ENCODE results near the gene EPC1.

EPC1 gene

DNA sequence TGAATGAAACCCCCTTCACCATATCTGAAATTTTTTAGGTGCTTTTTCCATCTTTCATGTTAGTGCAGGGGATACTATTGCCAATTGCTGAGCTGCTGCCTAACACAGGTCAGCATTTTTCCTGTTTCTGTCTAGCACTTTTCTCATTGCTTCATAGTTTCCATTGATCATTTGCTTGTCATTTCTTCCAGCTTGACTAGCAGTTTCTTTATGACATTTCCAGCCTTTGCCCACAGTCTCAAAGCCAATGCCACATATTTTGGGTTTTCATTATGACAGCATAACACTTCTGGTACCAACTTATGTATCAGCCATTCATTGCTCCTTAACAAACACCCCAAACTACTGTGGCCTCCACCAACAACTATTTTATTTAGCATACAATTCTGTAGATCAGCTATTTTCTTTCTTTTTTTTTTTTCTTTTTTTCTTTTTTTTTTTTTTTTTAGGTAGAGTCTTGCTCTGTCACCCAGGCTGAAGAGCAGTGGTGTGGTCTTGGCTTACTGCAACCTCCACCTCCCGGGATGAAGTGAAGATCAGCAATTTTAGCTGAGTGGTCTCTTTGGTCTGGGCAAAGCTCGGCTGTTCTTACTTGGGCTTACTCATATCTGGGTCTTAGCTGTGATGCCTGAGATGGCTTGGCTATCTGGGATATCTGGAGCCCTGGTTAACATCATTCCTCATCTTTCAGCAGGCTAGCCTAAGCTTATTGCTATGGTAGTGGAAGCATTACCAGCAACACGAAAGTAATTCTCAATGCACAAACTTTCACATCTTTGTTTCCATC is 102.3 kb downstream of the EPC1 start:
- Histone ChIP-seq H4K91ac (ENCODE audit: low read depth, low read length) (no peak overlapping the region), H3K4ac (ENCODE audit: low read depth, low read length) (no peak overlapping the region), H3K23ac (ENCODE audit: low read length) (no peak overlapping the region), H3K27ac (ENCODE audit: low read depth, low read length) (peak overlapping the region; percentile 60), H3K14ac (ENCODE audit: low read length) (no peak overlapping the region), H2BK5ac (ENCODE audit: low read depth, low read length, poor library complexity) (no peak overlapping the region), H3K4me1 (ENCODE audit: control insufficient read depth in 1 of 2, insufficient read depth in 2 of 2, low read length in 2 of 2) (peaks cover 7 to 8% of the 10 kb centered on the region in 2 experiments), H2BK120ac (ENCODE audit: insufficient read depth, low read length, poor library complexity) (no peak overlapping the region), H3K4me2 (ENCODE audit: low read length) (no peak overlapping the region), H3K9me3 (ENCODE audit: insufficient read depth, low read depth, low read length) (no peaks in the 10 kb centered on the region), H3K79me2 (ENCODE audit: control insufficient read depth, insufficient read depth, low read length, poor library complexity) (no peaks in the 10 kb centered on the region), H3K18ac (ENCODE audit: low read length) (no peak overlapping the region), H3K4me3 (ENCODE audit: low read depth, low read length) (no peak overlapping the region), H4K12ac (ENCODE audit: low read depth, low read length) (no peak overlapping the region), H2AK5ac (ENCODE audit: low read length) (no peak overlapping the region), H2BK12ac (ENCODE audit: low read length) (no peak overlapping the region), H3K27me3 (ENCODE audit: insufficient read depth, low read length) (no peaks in the 10 kb centered on the region), H4K8ac (ENCODE audit: low read depth, low read length) (no peak overlapping the region), H3K79me1 (ENCODE audit: low read length) (peaks cover 2% of the 10 kb centered on the region), H3K9ac (ENCODE audit: low read length) (no peak overlapping the region), H3K36me3 (ENCODE audit: control insufficient read depth in 1 of 2, insufficient read depth in 2 of 2, low read length in 2 of 2) (no peaks in the 10 kb centered on the region), H2AFZ (ENCODE audit: insufficient read depth, low read length, poor library complexity) (peak overlapping the region; percentile 52)
- peak; percentile 39 to 77 for DNase-seq
- no CpG with 5 or more reads among the region's 3 CpGs for WGBS (ENCODE audit: extremely low coverage, insufficient coverage, insufficient read length)

GRCh38 chr10:32244011-32244410 is 102.9 kb downstream of the EPC1 start:
- no peak overlapping the region for H2AFZ ChIP-seq (ENCODE audit: insufficient read depth, low read length, poor library complexity)
- peaks cover 2% of the 10 kb centered on the region for H3K79me1 ChIP-seq (ENCODE audit: low read length)
- H3K4ac ChIP-seq (ENCODE audit: low read depth, low read length): no peak overlapping the region
- no peak overlapping the region for H4K12ac ChIP-seq (ENCODE audit: low read depth, low read length)
- DNase-seq: peak in 1 of 2 donors; percentile 95
- no peak overlapping the region for H2BK5ac ChIP-seq (ENCODE audit: low read depth, low read length, poor library complexity)
- H2BK12ac ChIP-seq (ENCODE audit: low read length): no peak overlapping the region
- H3K79me2 ChIP-seq (ENCODE audit: control insufficient read depth, insufficient read depth, low read length, poor library complexity): no peaks in the 10 kb centered on the region
- H3K4me2 ChIP-seq (ENCODE audit: low read length): no peak overlapping the region
- H3K9ac ChIP-seq (ENCODE audit: low read length): no peak overlapping the region
- H3K4me1 ChIP-seq (ENCODE audit: control insufficient read depth in 1 of 2, insufficient read depth in 2 of 2, low read length in 2 of 2): peaks cover 7 to 8% of the 10 kb centered on the region in 2 experiments
- H4K8ac ChIP-seq (ENCODE audit: low read depth, low read length): no peak overlapping the region
- no CpG with 5 or more reads among the region's 4 CpGs for WGBS (ENCODE audit: extremely low coverage, insufficient coverage, insufficient read length)
- no peak overlapping the region for H3K14ac ChIP-seq (ENCODE audit: low read length)
- H3K27ac ChIP-seq (ENCODE audit: low read depth, low read length): peak overlapping the region; percentile 60
- no peak overlapping the region for H3K4me3 ChIP-seq (ENCODE audit: low read depth, low read length)
- H2AK5ac ChIP-seq (ENCODE audit: low read length): no peak overlapping the region
- no peaks in the 10 kb centered on the region for H3K36me3 ChIP-seq (ENCODE audit: control insufficient read depth in 1 of 2, insufficient read depth in 2 of 2, low read length in 2 of 2)
- no peak overlapping the region for H3K18ac ChIP-seq (ENCODE audit: low read length)
- H3K23ac ChIP-seq (ENCODE audit: low read length): no peak overlapping the region
- H3K9me3 ChIP-seq (ENCODE audit: insufficient read depth, low read depth, low read length): no peaks in the 10 kb centered on the region
- no peak overlapping the region for H4K91ac ChIP-seq (ENCODE audit: low read depth, low read length)
- no peaks in the 10 kb centered on the region for H3K27me3 ChIP-seq (ENCODE audit: insufficient read depth, low read length)
- H2BK120ac ChIP-seq (ENCODE audit: insufficient read depth, low read length, poor library complexity): no peak overlapping the region

- Histone ChIP-seq H2AK5ac (ENCODE audit: low read length) (no peak overlapping the region), H3K4me3 (ENCODE audit: low read depth, low read length) (no peak overlapping the region), H2AFZ (ENCODE audit: insufficient read depth, low read length, poor library complexity) (no peak overlapping the region), H3K4ac (ENCODE audit: low read depth, low read length) (no peak overlapping the region), H3K23ac (ENCODE audit: low read length) (no peak overlapping the region), H4K8ac (ENCODE audit: low read depth, low read length) (no peak overlapping the region), H3K9ac (ENCODE audit: low read length) (no peak overlapping the region), H3K18ac (ENCODE audit: low read length) (no peak overlapping the region), H3K36me3 (ENCODE audit: control insufficient read depth in 1 of 2, insufficient read depth in 2 of 2, low read length in 2 of 2) (no peaks in the 10 kb centered on the region), H2BK5ac (ENCODE audit: low read depth, low read length, poor library complexity) (no peak overlapping the region), H3K4me1 (ENCODE audit: control insufficient read depth in 1 of 2, insufficient read depth in 2 of 2, low read length in 2 of 2) (peaks cover 7 to 8% of the 10 kb centered on the region in 2 experiments), H3K79me2 (ENCODE audit: control insufficient read depth, insufficient read depth, low read length, poor library complexity) (no peaks in the 10 kb centered on the region), H3K27me3 (ENCODE audit: insufficient read depth, low read length) (no peaks in the 10 kb centered on the region), H4K12ac (ENCODE audit: low read depth, low read length) (no peak overlapping the region), H2BK120ac (ENCODE audit: insufficient read depth, low read length, poor library complexity) (no peak overlapping the region), H3K4me2 (ENCODE audit: low read length) (no peak overlapping the region), H3K79me1 (ENCODE audit: low read length) (peaks cover 2% of the 10 kb centered on the region), H3K14ac (ENCODE audit: low read length) (no peak overlapping the region), H4K91ac (ENCODE audit: low read depth, low read length) (no peak overlapping the region), H3K27ac (ENCODE audit: low read depth, low read length) (no peak overlapping the region), H2BK12ac (ENCODE audit: low read length) (no peak overlapping the region), H3K9me3 (ENCODE audit: insufficient read depth, low read depth, low read length) (no peaks in the 10 kb centered on the region)
- DNase-seq: no peak
These were observed 105.0 kb downstream of the EPC1 start for GRCh38 chr10:32241946-32242345.

DNA sequence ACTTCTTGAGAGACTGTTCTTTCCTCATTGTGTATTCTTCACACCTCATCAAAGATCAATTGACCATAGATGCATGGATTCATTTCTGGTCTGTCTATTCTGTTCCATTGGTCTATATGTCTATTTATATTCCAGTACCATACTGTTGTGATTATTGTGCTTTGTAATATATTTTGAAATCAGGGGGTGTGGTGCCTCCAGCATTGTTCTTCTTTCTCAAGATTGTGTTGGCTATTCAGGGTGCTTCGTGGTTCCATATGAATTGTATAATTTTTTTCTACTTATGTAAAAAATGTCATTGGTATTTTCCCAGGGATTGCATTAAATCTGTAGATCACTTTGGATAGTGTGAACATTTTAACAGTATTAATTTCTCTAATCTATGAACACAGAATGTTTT is 106.5 kb downstream of the EPC1 start:
- no peak overlapping the region for H3K18ac ChIP-seq (ENCODE audit: low read length)
- peaks cover 2% of the 10 kb centered on the region for H3K79me1 ChIP-seq (ENCODE audit: low read length)
- no peak overlapping the region for H2BK120ac ChIP-seq (ENCODE audit: insufficient read depth, low read length, poor library complexity)
- no peaks in the 10 kb centered on the region for H3K79me2 ChIP-seq (ENCODE audit: control insufficient read depth, insufficient read depth, low read length, poor library complexity)
- H2BK12ac ChIP-seq (ENCODE audit: low read length): no peak overlapping the region
- no peak overlapping the region for H3K4ac ChIP-seq (ENCODE audit: low read depth, low read length)
- no peak for DNase-seq
- no peaks in the 10 kb centered on the region for H3K36me3 ChIP-seq (ENCODE audit: control insufficient read depth in 1 of 2, insufficient read depth in 2 of 2, low read length in 2 of 2)
- H2BK5ac ChIP-seq (ENCODE audit: low read depth, low read length, poor library complexity): no peak overlapping the region
- H3K27ac ChIP-seq (ENCODE audit: low read depth, low read length): no peak overlapping the region
- H3K9ac ChIP-seq (ENCODE audit: low read length): no peak overlapping the region
- H3K27me3 ChIP-seq (ENCODE audit: insufficient read depth, low read length): no peaks in the 10 kb centered on the region
- H3K4me2 ChIP-seq (ENCODE audit: low read length): no peak overlapping the region
- H3K23ac ChIP-seq (ENCODE audit: low read length): no peak overlapping the region
- no peak overlapping the region for H4K12ac ChIP-seq (ENCODE audit: low read depth, low read length)
- H3K9me3 ChIP-seq (ENCODE audit: insufficient read depth, low read depth, low read length): no peaks in the 10 kb centered on the region
- no peak overlapping the region for H2AFZ ChIP-seq (ENCODE audit: insufficient read depth, low read length, poor library complexity)
- no peak overlapping the region for H3K4me3 ChIP-seq (ENCODE audit: low read depth, low read length)
- H4K8ac ChIP-seq (ENCODE audit: low read depth, low read length): no peak overlapping the region
- no peak overlapping the region for H3K14ac ChIP-seq (ENCODE audit: low read length)
- peaks cover 7 to 8% of the 10 kb centered on the region in 2 experiments for H3K4me1 ChIP-seq (ENCODE audit: control insufficient read depth in 1 of 2, insufficient read depth in 2 of 2, low read length in 2 of 2)
- H2AK5ac ChIP-seq (ENCODE audit: low read length): no peak overlapping the region
- WGBS (ENCODE audit: extremely low coverage, insufficient coverage, insufficient read length): no CpG with 5 or more reads among the region's 1 CpG
- no peak overlapping the region for H4K91ac ChIP-seq (ENCODE audit: low read depth, low read length)
